HepG2 (cell line): ENCODE measurements around the gene DNAJA3. TPM values are rescaled to one million over a fixed set of nuclear protein-coding genes. Genes with fewer than 3 reads are reported as not detected.

Source experiments
- ELF4 ChIP-seq: sonication (generic); formaldehyde crosslinking; IDR thresholded peaks from 2 replicates; pipeline ENCODE4 v1.5.0; 2020; ENCODE audit warnings: missing genetic modification reagents, mild to moderate bottlenecking, moderate library complexity, borderline replicate concordance
- GABPB1 ChIP-seq: IDR thresholded peaks from 2 replicates; pipeline ENCODE4 v1.6.1; 2016; ENCODE audit warnings: mild to moderate bottlenecking, missing genetic modification reagents, moderate library complexity, missing compliant biosample characterization
- PRPF4 ChIP-seq: fragments of 200-400 bp; formaldehyde crosslinking; IDR thresholded peaks from 2 replicates; pipeline ENCODE4 v1.6.1; 2016; ENCODE audit warnings: low read length, low read depth; ENCODE audit not compliant: poor library complexity, severe bottlenecking
- REPIN1 ChIP-seq: sonication (generic); formaldehyde crosslinking; IDR thresholded peaks from 2 replicates; pipeline ENCODE4 v1.8.0; 2022; ENCODE audit warnings: missing genetic modification reagents, low read depth, mild to moderate bottlenecking, borderline replicate concordance
- SYNCRIP ChIP-seq: fragments of 200-400 bp; formaldehyde crosslinking; IDR thresholded peaks from 2 replicates; pipeline ENCODE4 v1.6.1; 2018; ENCODE audit warnings: mild to moderate bottlenecking, low read depth, low read length; ENCODE audit not compliant: insufficient read depth
- THAP8 ChIP-seq: sonication (generic); formaldehyde crosslinking; IDR thresholded peaks from 2 replicates; pipeline ENCODE4 v1.5.1; 2020; ENCODE audit warnings: missing genetic modification reagents, mild to moderate bottlenecking, borderline replicate concordance
- XRCC5 ChIP-seq: fragments of 200-400 bp; formaldehyde crosslinking; optimal IDR thresholded peaks from 2 replicates; pipeline ENCODE3; 2017; ENCODE audit warnings: mild to moderate bottlenecking, low read length
- ZBTB40 ChIP-seq, 2 experiments: fragments of 450-650 bp in 1 of 2; sonication (generic) in 1 of 2; formaldehyde crosslinking in 1 of 2; IDR thresholded peaks; 2 replicates each; pipeline versions ENCODE4 v1.6.1 to v1.8.0; 2016 to 2022; ENCODE audit warnings: antibody characterized with exemption in 1 of 2, mild to moderate bottlenecking in 1 of 2, missing genetic modification reagents in 1 of 2
- ZNF142 ChIP-seq: sonication (generic); formaldehyde crosslinking; IDR thresholded peaks from 2 replicates; pipeline ENCODE4 v1.4.0; 2020; ENCODE audit warnings: missing genetic modification reagents
- ZNF496 ChIP-seq: sonication (generic); formaldehyde crosslinking; IDR thresholded peaks from 2 replicates; pipeline ENCODE4 v1.8.1; 2023; ENCODE audit warnings: mild to moderate bottlenecking, moderate library complexity, missing genetic modification reagents; ENCODE audit not compliant: insufficient replicate concordance
- polyA plus RNA-seq, 8 experiments: library from polyadenylated mRNA; depleted of rRNA in 3 of 8; stranded (reverse) in 7 of 8; unstranded in 1 of 8; fragments of >200 nt; fragmentation: Illumina TruSeq in 4 of 8; extraction: Trizol in 4 of 8; gene quantifications; 2 replicates each; pipeline versions ENCODE4 v1.2.1 to v1.2.3, GENCODE V29; 2011 to 2016; ENCODE audit warnings: low read depth in 4 of 8, missing spikeins in 1 of 8, mixed read lengths in 1 of 8; ENCODE audit not compliant: insufficient read depth in 1 of 8
- total RNA-seq, 5 experiments: library from RNA; depleted of rRNA; stranded (reverse); fragments of >200 nt; fragmentation: Illumina TruSeq; extraction: Trizol; gene quantifications; 2 replicates each; pipeline ENCODE4 v1.2.3, GENCODE V29; 2016; ENCODE audit warnings: low read depth in 1 of 5

Gene DNAJA3
- total and polyA plus RNA-seq, 2 of the 13 experiments (the other 11 are each of a cell fraction or from before 2014, with no cell fraction given) = 77.0 to 83.3 TPM

GRCh38 chr16:4426021-4426684 is 485 bp downstream of the DNAJA3 start (continued):
- TF ChIP-seq ZNF142 (CRISPR knock-in tag) (peak; percentile 8; the same call in 1 of the 2 replicates), THAP8 (CRISPR knock-in tag) (no peak; the same call in 1 of the 2 replicates), SYNCRIP (no peak), GABPB1 (CRISPR knock-in tag) (no peak; the same call in none of the 2 replicates), ZNF496 (CRISPR knock-in tag) (no peak), ZBTB40 (IDR thresholded peaks at IDR 0.05) (no peak), ZBTB40 (CRISPR knock-in tag; IDR thresholded peaks at IDR 0.05) (peak; percentile 56; the same call in 1 of the 2 replicates), REPIN1 (no peak), ELF4 (CRISPR knock-in tag) (0 out of 2 replicates have a peak, but pooled peaks have one; percentile 85), PRPF4 (no peak), XRCC5 (peak; percentile 35)
